Ectodermal cell (in vitro differentiated cells): ENCODE results near the gene CDH1.

Source experiments
- H3K27ac ChIP-seq: 2 replicates; pipeline ENCODE4 v1.7.0; 2013; ENCODE audit warnings: mild to moderate bottlenecking, low read depth, low read length; ENCODE audit not compliant: insufficient read depth, poor library complexity, severe bottlenecking
- H3K27me3 ChIP-seq: 2 replicates; pipeline ENCODE4 v1.7.0; 2013; ENCODE audit warnings: mild to moderate bottlenecking, low read length; ENCODE audit not compliant: insufficient read depth, control insufficient read depth, poor library complexity, severe bottlenecking
- H3K36me3 ChIP-seq: one replicate; pipeline ENCODE4 v1.7.0; 2013; ENCODE audit warnings: low read length; ENCODE audit not compliant: control insufficient read depth, insufficient read depth
- H3K4me1 ChIP-seq: one replicate; pipeline ENCODE4 v1.7.0; 2013; ENCODE audit warnings: low read length; ENCODE audit not compliant: control insufficient read depth, insufficient read depth
- H3K4me3 ChIP-seq: 2 replicates; pipeline ENCODE4 v1.7.0; 2013; ENCODE audit warnings: low read depth, low read length, control low read depth; ENCODE audit not compliant: insufficient read depth
- H3K9me3 ChIP-seq: 2 replicates; pipeline ENCODE4 v1.7.0; 2013; ENCODE audit warnings: mild to moderate bottlenecking, low read length, moderate library complexity; ENCODE audit not compliant: control insufficient read depth
- WGBS, 2 experiments: methylation state at CpG; one replicate each; pipeline ENCODE4 v1.1.7; 2013; ENCODE audit warnings: missing lambda C conversion rate in 2 of 2; 5-methylcytosine and 5-hydroxymethylcytosine counted together

Gene CDH1

DNA sequence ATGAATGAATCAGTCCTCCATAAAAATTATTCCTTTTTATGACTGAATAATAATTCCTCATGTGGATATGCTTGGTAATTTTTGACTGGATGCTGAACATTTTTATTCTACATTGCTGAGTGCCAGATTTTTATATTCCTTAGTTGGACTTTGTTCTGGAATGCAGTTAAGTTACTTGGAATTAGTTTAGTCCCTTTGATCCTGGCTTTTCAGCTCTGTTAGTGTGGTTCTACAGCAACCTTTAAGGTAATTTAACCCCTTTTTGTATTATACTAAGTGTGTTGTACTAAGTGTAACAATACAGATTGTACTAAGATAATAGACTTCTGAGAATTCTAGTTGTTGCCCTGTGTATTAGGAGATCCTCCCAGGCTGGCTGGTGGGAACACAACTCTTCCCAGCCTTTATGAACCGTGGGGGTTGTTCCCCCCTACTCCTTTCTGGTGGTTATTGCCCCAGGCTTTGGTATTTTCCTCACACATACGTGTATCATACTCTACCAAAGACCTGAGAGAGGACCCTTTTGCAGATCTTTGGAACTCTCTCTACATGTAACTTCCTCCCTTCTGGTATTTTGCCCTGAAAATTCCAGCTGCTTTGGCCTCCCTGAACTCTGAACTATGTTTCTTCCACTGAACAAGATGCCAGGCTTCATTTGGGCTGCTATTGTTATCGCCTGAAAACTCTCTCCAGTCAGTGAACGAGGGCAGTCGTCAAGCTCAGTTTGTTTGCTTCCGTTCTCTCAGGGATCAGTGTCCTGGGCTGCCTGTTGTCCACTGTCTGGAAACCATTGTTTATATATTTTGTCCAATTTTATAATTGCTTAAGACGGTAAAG, 136.8 kb downstream of the CDH1 start:
- H3K27ac ChIP-seq = no peak overlapping the region
- H3K27me3 ChIP-seq = no peaks in the 10 kb centered on the region
- H3K9me3 ChIP-seq = no peaks in the 10 kb centered on the region
- no peak overlapping the region for H3K4me3 ChIP-seq
- peaks cover 2% of the 10 kb centered on the region for H3K36me3 ChIP-seq
- WGBS, 2 experiments = 89% methylated on average over 6 to 7 of the region's 7 CpGs
- H3K4me1 ChIP-seq = no peaks in the 10 kb centered on the region

DNA sequence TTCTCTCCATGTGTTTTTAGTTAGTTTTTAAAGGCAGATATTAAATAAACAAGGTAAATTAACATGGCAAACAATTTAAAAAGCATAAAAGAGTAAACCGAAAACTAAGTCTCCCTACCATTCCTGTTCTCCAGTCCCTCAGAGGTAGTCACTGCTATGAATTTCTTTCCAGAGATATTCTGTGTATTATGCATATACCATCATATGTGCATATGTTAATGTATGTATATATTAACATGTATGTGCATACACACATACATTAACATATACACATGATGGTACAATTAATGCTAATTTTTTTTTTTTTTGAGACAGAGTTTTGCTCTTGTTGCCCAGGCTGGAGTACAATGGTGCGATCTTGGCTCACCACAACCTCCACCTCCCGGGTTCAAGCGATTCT, 138.8 kb downstream of the CDH1 start:
- WGBS, 2 experiments = 100% methylated on average over 1 of the region's 4 CpGs
- Histone ChIP-seq H3K36me3 (peaks cover 2% of the 10 kb centered on the region), H3K4me3 (no peak overlapping the region), H3K27me3 (no peaks in the 10 kb centered on the region), H3K27ac (no peak overlapping the region), H3K4me1 (no peaks in the 10 kb centered on the region), H3K9me3 (no peaks in the 10 kb centered on the region)

DNA sequence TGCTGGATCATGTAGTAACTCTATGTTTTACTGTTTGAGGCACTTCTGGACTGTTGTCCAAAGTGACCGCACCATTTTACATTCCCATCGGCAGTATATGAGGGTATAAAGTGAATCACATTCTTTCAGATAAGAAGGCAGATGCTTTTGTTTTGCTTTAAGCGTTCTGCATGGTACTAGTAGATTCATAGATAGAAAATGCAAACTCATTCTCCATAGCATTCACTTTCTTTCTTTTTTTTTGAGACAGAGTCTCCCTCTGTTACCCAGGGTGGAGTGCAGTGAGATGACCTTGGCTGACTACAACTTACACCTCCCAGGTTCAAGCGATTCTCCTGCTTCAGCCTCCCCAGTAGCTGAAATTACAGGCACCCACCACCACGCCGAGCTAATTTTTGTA, 146.6 kb downstream of the CDH1 start:
- Histone ChIP-seq H3K9me3 (no peaks in the 10 kb centered on the region), H3K27me3 (no peaks in the 10 kb centered on the region), H3K36me3 (no peaks in the 10 kb centered on the region), H3K4me1 (no peaks in the 10 kb centered on the region), H3K4me3 (no peak overlapping the region), H3K27ac (no peak overlapping the region)
- WGBS, 2 experiments = 94% methylated on average over 6 of the region's 6 CpGs

DNA sequence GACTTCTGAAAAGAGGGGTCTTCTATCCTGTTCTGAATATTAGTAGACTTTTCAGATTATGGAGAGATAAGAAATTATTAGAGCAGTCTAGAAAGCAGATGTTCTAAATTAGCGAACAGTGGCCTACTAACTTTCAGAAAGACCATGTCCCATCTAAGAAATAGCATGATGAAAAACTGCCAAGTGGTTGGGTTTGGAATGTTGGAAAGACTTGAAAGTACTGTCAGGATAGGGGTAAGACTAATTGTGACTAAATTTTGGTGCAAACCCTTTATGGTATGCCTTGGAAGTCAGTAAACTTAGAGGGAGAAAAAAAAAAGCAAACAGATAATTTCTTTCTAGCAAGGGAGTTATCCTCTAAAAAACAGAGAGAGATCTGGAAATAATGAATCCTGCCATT, 147.3 kb downstream of the CDH1 start:
- 93 to 94% methylated on average over 1 of the region's 1 CpG for WGBS, 2 experiments
- no peaks in the 10 kb centered on the region for H3K36me3 ChIP-seq
- H3K9me3 ChIP-seq = no peaks in the 10 kb centered on the region

More for the DNA sequence above, 147.3 kb downstream of the CDH1 start:
- Histone ChIP-seq H3K27me3 (no peaks in the 10 kb centered on the region), H3K4me1 (no peaks in the 10 kb centered on the region), H3K4me3 (no peak overlapping the region), H3K27ac (no peak overlapping the region)
